ENCODE measurements around the gene ETNPPL.

Gene ETNPPL

DNA sequence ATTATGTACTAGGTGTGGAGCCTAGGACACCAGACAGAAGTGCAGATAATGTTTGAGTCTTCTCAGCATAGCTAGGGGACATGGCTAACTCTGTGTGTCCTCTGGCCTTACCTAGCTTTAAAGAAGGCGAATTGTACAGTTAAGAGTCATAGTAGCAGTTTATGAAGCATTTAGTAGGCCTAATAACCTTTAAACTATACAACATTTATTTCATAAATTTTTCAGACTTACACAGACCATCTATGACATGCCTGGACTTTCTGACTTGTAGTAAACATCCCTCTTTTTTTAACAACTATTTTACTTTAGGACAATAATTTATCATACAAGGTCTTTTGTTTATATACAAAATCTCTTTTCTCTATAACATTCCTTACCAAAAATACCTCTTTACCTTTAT is 37.4 kb downstream of the ETNPPL start:
- TF ChIP-seq FOXP2 (optimal IDR thresholded peaks at IDR 0.05; ENCODE audit: borderline replicate concordance, extremely low read depth, extremely low read length, insufficient read depth) = no peak
- TF ChIP-seq, protein P1, sequence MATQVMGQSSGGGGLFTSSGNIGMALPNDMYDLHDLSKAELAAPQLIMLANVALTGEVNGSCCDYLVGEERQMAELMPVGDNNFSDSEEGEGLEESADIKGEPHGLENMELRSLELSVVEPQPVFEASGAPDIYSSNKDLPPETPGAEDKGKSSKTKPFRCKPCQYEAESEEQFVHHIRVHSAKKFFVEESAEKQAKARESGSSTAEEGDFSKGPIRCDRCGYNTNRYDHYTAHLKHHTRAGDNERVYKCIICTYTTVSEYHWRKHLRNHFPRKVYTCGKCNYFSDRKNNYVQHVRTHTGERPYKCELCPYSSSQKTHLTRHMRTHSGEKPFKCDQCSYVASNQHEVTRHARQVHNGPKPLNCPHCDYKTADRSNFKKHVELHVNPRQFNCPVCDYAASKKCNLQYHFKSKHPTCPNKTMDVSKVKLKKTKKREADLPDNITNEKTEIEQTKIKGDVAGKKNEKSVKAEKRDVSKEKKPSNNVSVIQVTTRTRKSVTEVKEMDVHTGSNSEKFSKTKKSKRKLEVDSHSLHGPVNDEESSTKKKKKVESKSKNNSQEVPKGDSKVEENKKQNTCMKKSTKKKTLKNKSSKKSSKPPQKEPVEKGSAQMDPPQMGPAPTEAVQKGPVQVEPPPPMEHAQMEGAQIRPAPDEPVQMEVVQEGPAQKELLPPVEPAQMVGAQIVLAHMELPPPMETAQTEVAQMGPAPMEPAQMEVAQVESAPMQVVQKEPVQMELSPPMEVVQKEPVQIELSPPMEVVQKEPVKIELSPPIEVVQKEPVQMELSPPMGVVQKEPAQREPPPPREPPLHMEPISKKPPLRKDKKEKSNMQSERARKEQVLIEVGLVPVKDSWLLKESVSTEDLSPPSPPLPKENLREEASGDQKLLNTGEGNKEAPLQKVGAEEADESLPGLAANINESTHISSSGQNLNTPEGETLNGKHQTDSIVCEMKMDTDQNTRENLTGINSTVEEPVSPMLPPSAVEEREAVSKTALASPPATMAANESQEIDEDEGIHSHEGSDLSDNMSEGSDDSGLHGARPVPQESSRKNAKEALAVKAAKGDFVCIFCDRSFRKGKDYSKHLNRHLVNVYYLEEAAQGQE (IDR thresholded peaks at IDR 0.05; ENCODE audit: insufficient read depth in 1 of 2, low read depth in 2 of 2, low read length in 2 of 2) = no peak
- no peak for TF ChIP-seq TAF1 (IDR thresholded peaks at IDR 0.05; ENCODE audit: borderline replicate concordance, insufficient read depth, low read length)
- TF ChIP-seq SIN3A (IDR thresholded peaks at IDR 0.05; ENCODE audit: borderline replicate concordance, insufficient read depth, low read length) = no peak
- TF ChIP-seq POLR2AphosphoS5 (IDR thresholded peaks at IDR 0.05; ENCODE audit: low read depth, low read length) = no peak

DNA sequence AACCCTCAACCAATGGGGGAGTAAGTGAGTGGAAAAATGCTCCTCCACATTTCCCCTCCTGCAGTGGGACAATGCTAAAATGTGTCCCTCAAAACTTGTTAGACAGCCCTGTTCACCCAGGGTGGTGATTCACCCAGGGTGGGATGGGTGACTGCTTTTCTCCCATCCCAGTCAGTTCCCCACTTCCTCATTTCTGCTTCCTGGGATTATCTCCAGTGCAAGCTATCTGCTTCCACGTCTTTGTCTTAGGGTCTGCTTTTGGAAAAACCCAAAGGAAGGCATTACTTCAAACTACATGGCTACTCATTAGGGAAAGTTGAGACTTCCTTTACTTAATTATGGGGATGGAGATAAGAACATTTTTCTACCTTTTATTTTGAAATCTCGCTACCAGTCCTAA is 45.5 kb downstream of the ETNPPL start:
- TF ChIP-seq POLR2AphosphoS5 (IDR thresholded peaks at IDR 0.05; ENCODE audit: low read depth, low read length) (no peak), TAF1 (IDR thresholded peaks at IDR 0.05; ENCODE audit: borderline replicate concordance, insufficient read depth, low read length) (no peak), FOXP2 (optimal IDR thresholded peaks at IDR 0.05; ENCODE audit: borderline replicate concordance, extremely low read depth, extremely low read length, insufficient read depth) (no peak), SIN3A (IDR thresholded peaks at IDR 0.05; ENCODE audit: borderline replicate concordance, insufficient read depth, low read length) (no peak)
- TF ChIP-seq, protein P1 (IDR thresholded peaks at IDR 0.05; ENCODE audit: insufficient read depth in 1 of 2, low read depth in 2 of 2, low read length in 2 of 2) = no peak

DNA sequence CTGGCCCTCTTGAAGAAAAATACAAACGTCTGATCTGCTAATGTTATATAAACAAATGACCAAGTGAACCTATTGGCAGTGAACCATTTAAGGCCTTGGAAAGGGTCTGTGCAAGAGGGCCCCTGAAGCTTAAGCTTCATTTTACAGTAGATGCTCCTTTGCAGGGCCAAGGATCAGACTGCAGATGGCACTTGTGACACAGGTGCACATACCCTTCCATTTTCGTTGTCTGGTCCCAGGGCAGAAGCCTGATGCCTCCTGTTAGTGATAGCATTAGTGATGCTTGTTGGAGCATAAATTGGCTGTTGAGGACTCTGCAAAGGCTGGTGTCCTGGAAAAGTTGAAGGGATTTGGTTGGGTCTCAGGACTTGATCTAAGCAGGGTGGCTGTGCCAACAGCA is 46.5 kb downstream of the ETNPPL start:
- TF ChIP-seq POLR2AphosphoS5 (IDR thresholded peaks at IDR 0.05; ENCODE audit: low read depth, low read length) = no peak

DNA sequence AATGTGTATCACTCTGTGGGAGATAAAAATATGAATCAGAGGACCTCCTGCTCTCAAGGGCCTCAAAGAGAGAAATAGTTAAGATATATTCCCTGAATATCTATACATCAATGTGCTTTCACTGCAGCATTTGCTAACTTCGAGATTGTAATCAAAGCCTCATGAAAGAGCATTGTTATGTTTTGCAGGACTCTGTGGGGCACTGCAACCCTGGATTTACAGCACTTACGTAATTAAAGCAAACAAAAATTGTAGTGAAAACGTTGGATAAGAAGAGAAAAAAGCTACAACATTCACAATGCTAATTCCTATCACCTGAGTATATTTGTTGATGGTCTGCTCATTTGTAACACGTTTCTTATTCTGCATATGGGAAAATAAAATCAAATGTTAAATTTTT is 48.0 kb downstream of the ETNPPL start:
- no peak for TF ChIP-seq SIN3A (IDR thresholded peaks at IDR 0.05; ENCODE audit: borderline replicate concordance, insufficient read depth, low read length)
- TF ChIP-seq POLR2AphosphoS5 (IDR thresholded peaks at IDR 0.05; ENCODE audit: low read depth, low read length) = no peak
- no peak for TF ChIP-seq TAF1 (IDR thresholded peaks at IDR 0.05; ENCODE audit: borderline replicate concordance, insufficient read depth, low read length)
- TF ChIP-seq, protein P1 (IDR thresholded peaks at IDR 0.05; ENCODE audit: insufficient read depth in 1 of 2, low read depth in 2 of 2, low read length in 2 of 2) = no peak
- no peak for TF ChIP-seq FOXP2 (optimal IDR thresholded peaks at IDR 0.05; ENCODE audit: borderline replicate concordance, extremely low read depth, extremely low read length, insufficient read depth)

DNA sequence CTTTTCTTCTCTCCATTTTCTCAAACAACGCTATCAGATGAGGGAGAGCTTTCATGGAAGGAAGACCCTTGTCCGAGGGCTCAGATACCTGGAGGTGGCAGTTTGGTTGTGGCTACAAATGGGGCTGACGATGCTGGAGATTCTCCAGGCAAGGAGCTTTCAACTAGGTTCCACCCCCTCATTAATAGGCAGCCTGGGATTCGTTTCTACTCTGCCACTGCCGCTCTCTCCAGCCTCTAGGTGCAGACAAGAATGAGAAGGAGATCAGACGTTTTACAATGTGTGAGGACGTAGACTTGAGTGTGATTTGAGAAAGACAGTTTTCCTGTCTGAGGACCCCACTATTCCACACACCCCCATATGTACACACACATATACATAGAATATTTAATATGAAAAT is 53.1 kb downstream of the ETNPPL start:
- TF ChIP-seq TAF1 (IDR thresholded peaks at IDR 0.05; ENCODE audit: borderline replicate concordance, insufficient read depth, low read length) = no peak
- no peak for TF ChIP-seq POLR2AphosphoS5 (IDR thresholded peaks at IDR 0.05; ENCODE audit: low read depth, low read length)
- no peak for TF ChIP-seq FOXP2 (optimal IDR thresholded peaks at IDR 0.05; ENCODE audit: borderline replicate concordance, extremely low read depth, extremely low read length, insufficient read depth)
- TF ChIP-seq, protein P1 (IDR thresholded peaks at IDR 0.05; ENCODE audit: insufficient read depth in 1 of 2, low read depth in 2 of 2, low read length in 2 of 2) = no peak
- TF ChIP-seq SIN3A (IDR thresholded peaks at IDR 0.05; ENCODE audit: borderline replicate concordance, insufficient read depth, low read length) = no peak

All from PFSK-1 (cell line).